Measurements from ENCODE around the gene CCDC9B. TPM values are rescaled to one million over a fixed set of nuclear protein-coding genes. Genes with fewer than 3 reads are reported as not detected.

The CCDC9B gene
- total RNA-seq, 4 donors from 2014 or later: 2.4 to 43.8 (median 6.6) TPM

DNA sequence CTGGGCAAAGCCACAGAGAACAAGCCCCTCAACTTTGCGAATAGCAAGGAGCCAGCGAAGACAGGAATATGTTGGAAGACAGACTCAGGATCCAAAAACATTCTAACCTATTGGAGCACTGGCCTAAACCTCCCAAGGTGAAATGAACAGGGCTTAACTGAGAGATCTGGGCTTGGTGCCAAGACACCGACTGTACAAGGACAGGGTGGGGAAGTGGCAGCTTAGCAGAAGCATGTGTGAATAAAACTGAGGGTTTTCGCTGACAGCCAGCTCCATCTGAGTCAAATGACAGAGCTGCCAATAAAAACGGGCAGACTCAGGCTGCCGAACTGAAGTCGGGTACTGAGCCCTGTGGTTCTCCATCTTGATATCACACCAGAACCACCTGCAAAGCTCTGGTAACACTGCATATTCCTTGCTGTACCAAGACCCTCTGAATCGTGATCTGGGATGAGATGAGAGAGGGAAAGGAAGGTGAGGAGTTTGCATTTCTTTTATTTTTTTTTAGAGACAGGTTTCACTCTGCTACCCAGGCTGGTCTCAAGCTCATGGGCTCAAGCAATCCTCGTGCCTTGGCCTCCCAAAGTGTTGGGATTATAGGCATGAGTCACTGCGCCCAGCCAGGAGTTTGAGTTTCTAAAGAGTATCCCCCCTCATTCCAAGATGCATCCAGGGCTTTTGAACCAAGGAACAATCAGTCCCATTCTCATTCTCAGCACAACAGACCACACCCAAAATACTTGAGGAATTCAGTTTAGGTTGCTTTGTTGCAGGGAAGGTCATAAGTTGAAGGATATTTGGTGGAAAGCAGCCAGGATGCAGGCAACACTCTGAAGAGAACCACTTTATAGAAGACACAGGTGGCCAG lies 27.0 kb downstream of the CCDC9B start:
- no peaks in the 10 kb centered on the region for H3K27me3 ChIP-seq
- DNase-seq: no peak
- H3K4me3 ChIP-seq: no peak overlapping the region
- H3K4me1 ChIP-seq: no peaks in the 10 kb centered on the region
- intact Hi-C loops (cut with DNase I; ENCODE audit: low total_unique reads): no loop called here
- no peak for TF ChIP-seq POLR2A (IDR thresholded peaks at IDR 0.05)
- TF ChIP-seq, protein P1, sequence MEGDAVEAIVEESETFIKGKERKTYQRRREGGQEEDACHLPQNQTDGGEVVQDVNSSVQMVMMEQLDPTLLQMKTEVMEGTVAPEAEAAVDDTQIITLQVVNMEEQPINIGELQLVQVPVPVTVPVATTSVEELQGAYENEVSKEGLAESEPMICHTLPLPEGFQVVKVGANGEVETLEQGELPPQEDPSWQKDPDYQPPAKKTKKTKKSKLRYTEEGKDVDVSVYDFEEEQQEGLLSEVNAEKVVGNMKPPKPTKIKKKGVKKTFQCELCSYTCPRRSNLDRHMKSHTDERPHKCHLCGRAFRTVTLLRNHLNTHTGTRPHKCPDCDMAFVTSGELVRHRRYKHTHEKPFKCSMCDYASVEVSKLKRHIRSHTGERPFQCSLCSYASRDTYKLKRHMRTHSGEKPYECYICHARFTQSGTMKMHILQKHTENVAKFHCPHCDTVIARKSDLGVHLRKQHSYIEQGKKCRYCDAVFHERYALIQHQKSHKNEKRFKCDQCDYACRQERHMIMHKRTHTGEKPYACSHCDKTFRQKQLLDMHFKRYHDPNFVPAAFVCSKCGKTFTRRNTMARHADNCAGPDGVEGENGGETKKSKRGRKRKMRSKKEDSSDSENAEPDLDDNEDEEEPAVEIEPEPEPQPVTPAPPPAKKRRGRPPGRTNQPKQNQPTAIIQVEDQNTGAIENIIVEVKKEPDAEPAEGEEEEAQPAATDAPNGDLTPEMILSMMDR (IDR thresholded peaks at IDR 0.05): no peak
- no peaks in the 10 kb centered on the region for H3K9me3 ChIP-seq
- no peaks in the 10 kb centered on the region for H3K36me3 ChIP-seq
- no peak overlapping the region for H3K27ac ChIP-seq

DNA sequence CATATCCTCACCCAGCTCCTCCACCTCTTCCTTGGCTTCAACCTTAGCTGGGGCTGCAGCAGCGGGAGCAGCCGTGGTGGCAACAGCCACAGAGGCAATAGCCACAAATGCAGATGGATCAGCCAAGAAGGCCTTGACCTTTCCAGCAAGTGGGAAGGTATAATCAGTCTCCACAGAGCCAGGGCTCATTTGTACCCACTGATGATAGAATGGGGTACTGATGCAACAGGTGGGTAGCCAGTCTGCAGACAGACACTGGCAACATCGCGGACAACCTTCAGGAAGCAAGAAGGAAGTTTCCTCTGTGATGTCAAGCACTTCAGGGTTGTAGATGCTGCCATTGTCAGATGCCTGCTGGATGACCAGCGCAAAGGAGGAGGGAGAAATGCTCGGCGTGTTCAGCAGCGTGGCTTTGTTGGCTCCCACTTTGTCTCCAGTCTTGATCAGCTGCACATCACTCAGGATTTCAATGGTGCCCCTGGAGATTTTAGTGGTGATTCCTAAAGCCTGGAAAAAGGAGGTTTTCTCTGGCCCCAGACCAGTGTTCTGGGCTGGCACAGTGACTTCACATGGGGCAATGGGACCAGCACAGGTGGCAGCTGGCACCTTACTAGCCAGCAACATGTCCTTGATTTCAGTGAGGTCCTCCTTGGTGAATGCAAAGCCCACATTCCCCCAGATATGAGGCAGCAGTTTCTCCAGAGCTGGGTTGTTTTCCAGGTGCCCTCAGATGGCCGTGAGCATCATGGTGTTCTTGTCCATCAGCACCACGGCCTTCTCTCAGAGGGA lies 28.2 kb downstream of the CCDC9B start:
- no peak overlapping the region for H3K4me3 ChIP-seq
- no peaks in the 10 kb centered on the region for H3K4me1 ChIP-seq
- no peak for DNase-seq
- TF ChIP-seq POLR2A (IDR thresholded peaks at IDR 0.05): no peak
- TF ChIP-seq, protein P1 (IDR thresholded peaks at IDR 0.05): no peak
- no peaks in the 10 kb centered on the region for H3K27me3 ChIP-seq
- intact Hi-C loops (cut with DNase I; ENCODE audit: low total_unique reads): no loop called here
- no peaks in the 10 kb centered on the region for H3K36me3 ChIP-seq
- no peak overlapping the region for H3K27ac ChIP-seq
- no peaks in the 10 kb centered on the region for H3K9me3 ChIP-seq

- H3K36me3 ChIP-seq: no peaks in the 10 kb centered on the region
- TF ChIP-seq, protein P1 (IDR thresholded peaks at IDR 0.05): no peak
- TF ChIP-seq POLR2A (IDR thresholded peaks at IDR 0.05): no peak
- H3K9me3 ChIP-seq: no peaks in the 10 kb centered on the region
- intact Hi-C loops (cut with DNase I; ENCODE audit: low total_unique reads): no loop called here
- no peak overlapping the region for H3K4me3 ChIP-seq
- no peaks in the 10 kb centered on the region for H3K27me3 ChIP-seq
- no peaks in the 10 kb centered on the region for H3K4me1 ChIP-seq
- no peak for DNase-seq
- H3K27ac ChIP-seq: no peak overlapping the region
Observed at GRCh38 chr15:40310993-40311392, 29.7 kb downstream of the CCDC9B start.

- no peak overlapping the region for H3K27ac ChIP-seq
- H3K36me3 ChIP-seq: no peaks in the 10 kb centered on the region
- H3K27me3 ChIP-seq: no peaks in the 10 kb centered on the region
- H3K4me1 ChIP-seq: no peaks in the 10 kb centered on the region
- no peaks in the 10 kb centered on the region for H3K9me3 ChIP-seq
- no peak overlapping the region for H3K4me3 ChIP-seq
- intact Hi-C loops (cut with DNase I; ENCODE audit: low total_unique reads): no loop called here
- no peak for DNase-seq
- TF ChIP-seq, protein P1 (IDR thresholded peaks at IDR 0.05): peak; percentile 30 to 49 (median 42)
- TF ChIP-seq POLR2A (IDR thresholded peaks at IDR 0.05): no peak
Observed at GRCh38 chr15:40310001-40310959, 30.5 kb downstream of the CCDC9B start.

Measured in uterus (tissue), 4 donors.